CD4-positive, CD25-positive, alpha-beta regulatory T cell (primary cell): Measurements from ENCODE around the gene S100A14. TPM values are rescaled to one million over a fixed set of nuclear protein-coding genes. Genes with fewer than 3 reads are reported as not detected.

Experiments used
- ATAC-seq, 2 donors: fragments of 150-1000 bp; cut with Tn5 transposase; one replicate each; pipeline ENCODE4 v1.10.0; 2021; ENCODE audit warnings: low read depth in 2 of 2, moderate number of reproducible peaks in 2 of 2, moderate library complexity in 1 of 2
- DNase-seq, 3 donors: peaks; one replicate each; pipeline versions ENCODE4 v3.0.0 to v3.0.0-alpha.2; 2012 to 2022; ENCODE audit warnings: mixed read lengths in 1 of 3
- H3K27ac ChIP-seq: one replicate; pipeline ENCODE4 v1.7.0; 2013; ENCODE audit warnings: mild to moderate bottlenecking, low read length; ENCODE audit not compliant: insufficient read depth, poor library complexity, severe bottlenecking
- H3K27me3 ChIP-seq: one replicate; pipeline ENCODE4 v1.7.0; 2013; ENCODE audit warnings: low read length; ENCODE audit not compliant: control insufficient read depth, insufficient read depth
- H3K36me3 ChIP-seq: one replicate; pipeline ENCODE4 v1.7.0; 2013; ENCODE audit warnings: mild to moderate bottlenecking, low read length, moderate library complexity; ENCODE audit not compliant: control insufficient read depth, insufficient read depth
- H3K4me1 ChIP-seq: 2 replicates; pipeline ENCODE4 v1.7.0; 2013; ENCODE audit warnings: mild to moderate bottlenecking, low read length; ENCODE audit not compliant: insufficient read depth, control insufficient read depth, poor library complexity, severe bottlenecking
- H3K4me3 ChIP-seq: one replicate; pipeline ENCODE4 v1.7.0; 2013; ENCODE audit warnings: low read depth, mild to moderate bottlenecking, low read length, moderate library complexity
- H3K9me3 ChIP-seq, 2 experiments: 1 replicate in 1 of 2; 2 replicates in 1 of 2; pipeline ENCODE4 v1.7.0; 2013; ENCODE audit warnings: low read length in 2 of 2, mild to moderate bottlenecking in 1 of 2, moderate library complexity in 1 of 2; ENCODE audit not compliant: control insufficient read depth in 2 of 2
- H3K27ac Mint-ChIP-seq, 3 donors: one replicate each; pipeline ENCODE4 v1.8.0; 2020 to 2022; ENCODE audit warnings: mild to moderate bottlenecking in 3 of 3, mixed read lengths in 3 of 3, moderate library complexity in 2 of 3
- H3K27me3 Mint-ChIP-seq: one replicate; pipeline ENCODE4 v1.8.0; 2022; ENCODE audit warnings: mild to moderate bottlenecking, mixed read lengths
- H3K36me3 Mint-ChIP-seq: one replicate; pipeline ENCODE4 v1.8.0; 2020; ENCODE audit warnings: mixed read lengths
- H3K4me1 Mint-ChIP-seq, 4 donors: one replicate each; pipeline ENCODE4 v1.8.0; 2020 to 2022; ENCODE audit warnings: mixed read lengths in 4 of 4, mild to moderate bottlenecking in 1 of 4
- H3K4me3 Mint-ChIP-seq, 4 donors: one replicate each; pipeline ENCODE4 v1.8.0; 2020 to 2022; ENCODE audit warnings: mild to moderate bottlenecking in 4 of 4, mixed read lengths in 4 of 4, moderate library complexity in 3 of 4
- H3K9me3 Mint-ChIP-seq, 7 donors: one replicate each; pipeline ENCODE4 v1.8.0; 2020 to 2022; ENCODE audit warnings: mixed read lengths in 7 of 7, mild to moderate bottlenecking in 3 of 7, moderate library complexity in 2 of 7
- polyA plus RNA-seq, 4 donors: library from polyadenylated mRNA; unstranded; fragments of 300-500 nt; fragmentation: Illumina TruSeq; gene quantifications; one replicate each; pipeline ENCODE4 v1.2.3, GENCODE V29; 2021
- total RNA-seq: library from RNA; stranded (reverse); gene quantifications from one replicate; pipeline ENCODE4 v1.2.3, GENCODE V29; 2022

S100A14 gene
- total and polyA plus RNA-seq, 5 donors from 2014 or later, result not detected

- H3K27me3 ChIP-seq, result no peaks in the 10 kb centered on the region
- Mint-ChIP-seq H3K27me3 (peaks cover 23% of the 10 kb centered on the region), H3K4me3 (no peak overlapping the region), H3K4me1 (no peaks in the 10 kb centered on the region), H3K9me3 (peaks cover 0 to 2% (median 0%) of the 10 kb centered on the region in 7 donors), H3K27ac (no peak overlapping the region), H3K36me3 (no peaks in the 10 kb centered on the region)
- H3K9me3 ChIP-seq, result no peaks in the 10 kb centered on the region
- no peak for DNase-seq
- H3K27ac ChIP-seq, result no peak overlapping the region
- H3K4me3 ChIP-seq, result no peak overlapping the region
- no peak for ATAC-seq
- no peaks in the 10 kb centered on the region for H3K4me1 ChIP-seq
- no peaks in the 10 kb centered on the region for H3K36me3 ChIP-seq
Measured at GRCh38 chr1:153607381-153607780, 8.7 kb downstream of the S100A14 start.

GRCh38 chr1:153606194-153606593, 9.9 kb downstream of the S100A14 start:
- no peak overlapping the region for H3K27ac Mint-ChIP-seq
- no peak overlapping the region for H3K4me3 ChIP-seq
- ATAC-seq, result no peak
- peaks cover 23% of the 10 kb centered on the region for H3K27me3 Mint-ChIP-seq
- H3K9me3 ChIP-seq, result no peaks in the 10 kb centered on the region
- no peaks in the 10 kb centered on the region for H3K4me1 ChIP-seq
- no peaks in the 10 kb centered on the region for H3K27me3 ChIP-seq
- no peak overlapping the region for H3K4me3 Mint-ChIP-seq
- H3K9me3 Mint-ChIP-seq, result peaks cover 0 to 2% (median 0%) of the 10 kb centered on the region in 7 donors
- H3K27ac ChIP-seq, result no peak overlapping the region
- H3K36me3 Mint-ChIP-seq, result no peaks in the 10 kb centered on the region
- H3K36me3 ChIP-seq, result no peaks in the 10 kb centered on the region
- peaks cover 0 to 4% (median 1%) of the 10 kb centered on the region in 4 donors for H3K4me1 Mint-ChIP-seq
- DNase-seq, result no peak

- H3K4me3 ChIP-seq, result no peak overlapping the region
- Mint-ChIP-seq H3K27me3 (peaks cover 23% of the 10 kb centered on the region), H3K27ac (no peak overlapping the region), H3K9me3 (peaks cover 0 to 2% (median 0%) of the 10 kb centered on the region in 7 donors), H3K4me3 (no peak overlapping the region), H3K36me3 (no peaks in the 10 kb centered on the region), H3K4me1 (peaks cover 0 to 18% (median 11%) of the 10 kb centered on the region in 4 donors)
- no peaks in the 10 kb centered on the region for H3K27me3 ChIP-seq
- no peaks in the 10 kb centered on the region for H3K9me3 ChIP-seq
- H3K36me3 ChIP-seq, result no peaks in the 10 kb centered on the region
- peaks cover 9% of the 10 kb centered on the region for H3K4me1 ChIP-seq
- no peak for ATAC-seq
- H3K27ac ChIP-seq, result no peak overlapping the region
- DNase-seq, result no peak
Measured at GRCh38 chr1:153602749-153603148, 13.4 kb downstream of the S100A14 start.

- H3K9me3 Mint-ChIP-seq, result peaks cover 0 to 2% (median 0%) of the 10 kb centered on the region in 7 donors
- ATAC-seq, result no peak
- peaks cover 7 to 30% (median 17%) of the 10 kb centered on the region in 4 donors for H3K4me1 Mint-ChIP-seq
- Histone ChIP-seq H3K9me3 (no peaks in the 10 kb centered on the region), H3K27ac (no peak overlapping the region), H3K36me3 (no peaks in the 10 kb centered on the region), H3K4me3 (no peak overlapping the region), H3K27me3 (no peaks in the 10 kb centered on the region), H3K4me1 (peaks cover 10% of the 10 kb centered on the region)
- no peak overlapping the region for H3K27ac Mint-ChIP-seq
- H3K27me3 Mint-ChIP-seq, result peaks cover 9% of the 10 kb centered on the region
- H3K4me3 Mint-ChIP-seq, result no peak overlapping the region
- DNase-seq, result no peak
- no peaks in the 10 kb centered on the region for H3K36me3 Mint-ChIP-seq
Measured at GRCh38 chr1:153599847-153600246, 16.3 kb downstream of the S100A14 start.

GRCh38 chr1:153598309-153599172, 17.6 kb downstream of the S100A14 start:
- peaks cover 1% of the 10 kb centered on the region for H3K27me3 Mint-ChIP-seq
- H3K27ac Mint-ChIP-seq, result peak overlapping the region; percentile 81 to 95 (median 84)
- H3K4me3 ChIP-seq, result no peak overlapping the region
- no peaks in the 10 kb centered on the region for H3K36me3 Mint-ChIP-seq
- H3K9me3 Mint-ChIP-seq, result no peaks in the 10 kb centered on the region
- peak; percentile 84 to 88 for ATAC-seq
- peak in 2 of 3 donors; percentile 31 to 76 for DNase-seq
- no peaks in the 10 kb centered on the region for H3K27me3 ChIP-seq
- peak overlapping the region; percentile 43 for H3K27ac ChIP-seq
- H3K4me1 Mint-ChIP-seq, result peaks cover 7 to 30% (median 17%) of the 10 kb centered on the region in 4 donors
- H3K36me3 ChIP-seq, result no peaks in the 10 kb centered on the region
- no peaks in the 10 kb centered on the region for H3K9me3 ChIP-seq
- peaks cover 10% of the 10 kb centered on the region for H3K4me1 ChIP-seq
- H3K4me3 Mint-ChIP-seq, result peak overlapping the region in 1 of 4 donors; percentile 33

- H3K9me3 Mint-ChIP-seq, result no peaks in the 10 kb centered on the region
- no peaks in the 10 kb centered on the region for H3K9me3 ChIP-seq
- peak; percentile 46 to 52 for ATAC-seq
- peak in 1 of 3 donors; percentile 42 for DNase-seq
- no peak overlapping the region for H3K4me3 Mint-ChIP-seq
- no peaks in the 10 kb centered on the region for H3K27me3 ChIP-seq
- no peaks in the 10 kb centered on the region for H3K27me3 Mint-ChIP-seq
- no peak overlapping the region for H3K4me3 ChIP-seq
- no peaks in the 10 kb centered on the region for H3K36me3 Mint-ChIP-seq
- peak overlapping the region in 2 of 3 donors; percentile 54 to 69 for H3K27ac Mint-ChIP-seq
- H3K27ac ChIP-seq, result no peak overlapping the region
- no peaks in the 10 kb centered on the region for H3K36me3 ChIP-seq
- H3K4me1 Mint-ChIP-seq, result peaks cover 7 to 29% (median 17%) of the 10 kb centered on the region in 4 donors
- peaks cover 10% of the 10 kb centered on the region for H3K4me1 ChIP-seq
Measured at GRCh38 chr1:153597206-153597605, 18.9 kb downstream of the S100A14 start.

GRCh38 chr1:153592748-153593147, 23.4 kb downstream of the S100A14 start:
- Histone ChIP-seq H3K9me3 (no peaks in the 10 kb centered on the region), H3K4me1 (peaks cover 1% of the 10 kb centered on the region), H3K36me3 (no peaks in the 10 kb centered on the region), H3K4me3 (no peak overlapping the region), H3K27ac (no peak overlapping the region), H3K27me3 (no peaks in the 10 kb centered on the region)
- Mint-ChIP-seq H3K4me3 (no peak overlapping the region), H3K36me3 (no peaks in the 10 kb centered on the region), H3K9me3 (no peaks in the 10 kb centered on the region), H3K27me3 (peaks cover 11% of the 10 kb centered on the region), H3K27ac (no peak overlapping the region), H3K4me1 (peaks cover 3 to 11% (median 8%) of the 10 kb centered on the region in 4 donors)
- ATAC-seq, result no peak
- DNase-seq, result no peak
